ENCODE measurements around the gene COL13A1. TPM values are rescaled to one million over a fixed set of nuclear protein-coding genes. Genes with fewer than 3 reads are reported as not detected.

Gene COL13A1
- total and polyA plus RNA-seq, 2 of the 8 experiments (the other 6 are each of a cell fraction or from before 2014, with no cell fraction given) = 2.6 to 5.2 TPM

GRCh38 chr10:70007116-70007820, 205.6 kb downstream of the COL13A1 start (continued):
- TF ChIP-seq RBBP5 (IDR thresholded peaks at IDR 0.05; ENCODE audit: borderline replicate concordance, low read depth, low read length) (no peak), NRF1 (IDR thresholded peaks at IDR 0.05; ENCODE audit: low read depth, low read length) (no peak), CBX8 (IDR thresholded peaks at IDR 0.05; ENCODE audit: borderline replicate concordance, low read depth, low read length) (no peak), POU5F1 (IDR thresholded peaks at IDR 0.05; ENCODE audit: low read depth, low read length) (no peak), SP4 (IDR thresholded peaks at IDR 0.05; ENCODE audit: low read length) (no peak), POLR2A (IDR thresholded peaks at IDR 0.05; ENCODE audit: control extremely low read depth in 1 of 2, low read depth in 2 of 2, low read length in 2 of 2) (no peak)

Other genes starting within 250 kb of the COL13A1 start
- gene NEUROG3, start 228.5 kb upstream of the COL13A1 start, total RNA-seq (2021; fragmentation: NEBNext Ultra II Directional; extraction: Animal tissue kit (Norgen Biotek cat#: 25700)) = 0.31 TPM in 1 of 2 replicates, not detected in the other
- 0.45 and 0.55 TPM in 2 replicates for gene NEUROG3, start 228.5 kb upstream of the COL13A1 start, polyA plus RNA-seq (2011; rRNA removed)
- 18.6 and 19.3 TPM in 2 replicates for gene FAM241B, start 171.7 kb upstream of the COL13A1 start, total RNA-seq (2021; fragmentation: NEBNext Ultra II Directional; extraction: Animal tissue kit (Norgen Biotek cat#: 25700))
- 29.2 and 30.1 TPM in 2 replicates for gene FAM241B, start 171.7 kb upstream of the COL13A1 start, polyA plus RNA-seq (2011; rRNA removed)

Measured in H1 (cell line).